Keratinocyte (primary cell): ENCODE measurements around the gene C1QTNF12. TPM values are rescaled to one million over a fixed set of nuclear protein-coding genes. Genes with fewer than 3 reads are reported as not detected.

Source experiments
- DNase-seq: peaks from one replicate; pipeline ENCODE4 v3.0.0-alpha.2; 2011; ENCODE audit warnings: low read depth, missing footprints, low spot score
- FAIRE-seq: peaks from 2 replicates; lab custom pipeline; 2011; peaks lifted over from hg19 to GRCh38; lab: Jason Lieb, UNC
- H2AFZ ChIP-seq: 2 replicates; pipeline ENCODE4 v1.6.0; 2012; ENCODE audit warnings: low read length, control low read depth, inconsistent platforms; ENCODE audit not compliant: control insufficient read depth
- H3K27ac ChIP-seq: 2 replicates; pipeline ENCODE4 v1.5.1; 2011; ENCODE audit warnings: low read length; ENCODE audit not compliant: control insufficient read depth, insufficient read depth
- H3K27me3 ChIP-seq: 3 replicates; pipeline ENCODE4 v1.6.0; 2011; ENCODE audit warnings: low read length; ENCODE audit not compliant: control insufficient read depth, insufficient read depth; ENCODE audit errors: extremely low read depth
- H3K36me3 ChIP-seq, 2 experiments: 2 replicates in 1 of 2; 3 replicates in 1 of 2; pipeline ENCODE4 v1.5.1; 2011; ENCODE audit warnings: low read length in 2 of 2, mild to moderate bottlenecking in 1 of 2; ENCODE audit not compliant: control insufficient read depth in 2 of 2, insufficient read depth in 2 of 2; ENCODE audit errors: extremely low read depth in 1 of 2
- H3K4me1 ChIP-seq: 3 replicates; pipeline ENCODE4 v1.5.1; 2011; ENCODE audit warnings: low read length; ENCODE audit not compliant: control insufficient read depth, insufficient read depth; ENCODE audit errors: extremely low read depth
- H3K4me2 ChIP-seq: 3 replicates; pipeline ENCODE4 v1.6.0; 2011; ENCODE audit warnings: low read depth, low read length; ENCODE audit not compliant: control insufficient read depth, insufficient read depth; ENCODE audit errors: extremely low read depth
- H3K4me3 ChIP-seq, 3 experiments: fragments of 200-600 bp in 1 of 3; sonication (generic) in 1 of 3; 2 replicates in 2 of 3; 3 replicates in 1 of 3; pipeline ENCODE4 v1.5.1; 2011 to 2016; ENCODE audit warnings: low read length in 3 of 3, mild to moderate bottlenecking in 3 of 3, control low read depth in 2 of 3, inconsistent platforms in 1 of 3, low read depth in 1 of 3, mixed read lengths in 1 of 3, mixed run types in 1 of 3, moderate library complexity in 1 of 3; ENCODE audit not compliant: control insufficient read depth in 2 of 3, insufficient read depth in 2 of 3; ENCODE audit errors: extremely low read depth in 1 of 3
- H3K79me2 ChIP-seq: 2 replicates; pipeline ENCODE4 v1.6.0; 2012; ENCODE audit warnings: low read length; ENCODE audit not compliant: control insufficient read depth, insufficient read depth
- H3K9ac ChIP-seq: 3 replicates; pipeline ENCODE4 v1.6.0; 2011; ENCODE audit warnings: low read length; ENCODE audit not compliant: control insufficient read depth, insufficient read depth; ENCODE audit errors: extremely low read depth
- H3K9me1 ChIP-seq: 3 replicates; pipeline ENCODE4 v1.6.0; 2011; ENCODE audit warnings: low read length; ENCODE audit not compliant: control insufficient read depth, insufficient read depth; ENCODE audit errors: extremely low read depth
- H3K9me3 ChIP-seq: 2 replicates; pipeline ENCODE4 v1.5.1; 2012; ENCODE audit warnings: low read depth, low read length; ENCODE audit not compliant: control insufficient read depth
- H4K20me1 ChIP-seq: 3 replicates; pipeline ENCODE4 v1.6.0; 2011; ENCODE audit warnings: low read length; ENCODE audit not compliant: control insufficient read depth, insufficient read depth; ENCODE audit errors: extremely low read depth
- EZH2 ChIP-seq: IDR thresholded peaks from one replicate; pipeline ENCODE4 v1.6.1; 2012; ENCODE audit warnings: inconsistent platforms, mild to moderate bottlenecking, low read length, moderate library complexity
- dilution Hi-C: fragments of 300-500 bp; cut with MboI; formaldehyde crosslinking; loops from one replicate; pipeline ENCODE4 v1.7.0; 2020; ENCODE audit warnings: low sequenced_read_pairs; ENCODE audit not compliant: extremely low pct_ligation_motif_present
- polyA minus RNA-seq, 3 experiments: library from RNA; depleted of rRNA, polyadenylated mRNA; stranded (reverse); fragments of >200 nt; gene quantifications; 1 replicate in 1 of 3; 2 replicates in 1 of 3; 3 replicates in 1 of 3; pipeline ENCODE4 v1.2.3, GENCODE V29; 2011
- polyA plus RNA-seq, 5 experiments: library from polyadenylated mRNA; depleted of rRNA in 3 of 5; stranded (reverse) in 3 of 5; stranded (forward) in 1 of 5; unstranded in 1 of 5; fragments of >200 nt; gene quantifications; 1 replicate in 1 of 5; 2 replicates in 3 of 5; 3 replicates in 1 of 5; pipeline versions ENCODE4 v1.2.1 to v1.2.3, GENCODE V29; 2011 to 2012; ENCODE audit warnings: missing spikeins in 2 of 5, low read depth in 1 of 5, low replicate concordance in 1 of 5
- TF ChIP-seq, protein P1 (sequence below), 3 experiments: IDR thresholded peaks in 1 of 3; conservative IDR thresholded peaks in 1 of 3; optimal IDR thresholded peaks in 1 of 3; 2 replicates in 2 of 3; 3 replicates in 1 of 3; pipeline versions ENCODE3 to v1.5.1; 2011; ENCODE audit warnings: low read length in 3 of 3, mild to moderate bottlenecking in 3 of 3, moderate library complexity in 2 of 3, control low read depth in 1 of 3, inconsistent platforms in 1 of 3; ENCODE audit not compliant: insufficient read depth in 2 of 3; ENCODE audit errors: extremely low read depth in 1 of 3

C1QTNF12 gene, protein sequence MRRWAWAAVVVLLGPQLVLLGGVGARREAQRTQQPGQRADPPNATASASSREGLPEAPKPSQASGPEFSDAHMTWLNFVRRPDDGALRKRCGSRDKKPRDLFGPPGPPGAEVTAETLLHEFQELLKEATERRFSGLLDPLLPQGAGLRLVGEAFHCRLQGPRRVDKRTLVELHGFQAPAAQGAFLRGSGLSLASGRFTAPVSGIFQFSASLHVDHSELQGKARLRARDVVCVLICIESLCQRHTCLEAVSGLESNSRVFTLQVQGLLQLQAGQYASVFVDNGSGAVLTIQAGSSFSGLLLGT
- polyA plus RNA-seq (0.15 to 0.46 TPM (median 0.18 TPM) in 3 replicates), polyA minus RNA-seq (not detected in 3 replicates)
- not detected for polyA plus RNA-seq (2011; ENCODE audit: low read depth)
- polyA plus RNA-seq (2011; cell fraction: cytosol; rRNA removed): 0.14 TPM in 1 of 2 replicates, not detected in the other
- polyA plus RNA-seq (2011; cell fraction: nucleus; rRNA removed): 1.1 and 1.2 TPM in 2 replicates
- polyA plus RNA-seq (2012; ENCODE audit: low replicate concordance): 0.26 and 1.9 TPM in 2 replicates
- polyA minus RNA-seq (2011; cell fraction: cytosol; rRNA and poly(A)+ RNA removed): not detected
- not detected in 2 replicates for polyA minus RNA-seq (2011; cell fraction: nucleus; rRNA and poly(A)+ RNA removed)

DNA sequence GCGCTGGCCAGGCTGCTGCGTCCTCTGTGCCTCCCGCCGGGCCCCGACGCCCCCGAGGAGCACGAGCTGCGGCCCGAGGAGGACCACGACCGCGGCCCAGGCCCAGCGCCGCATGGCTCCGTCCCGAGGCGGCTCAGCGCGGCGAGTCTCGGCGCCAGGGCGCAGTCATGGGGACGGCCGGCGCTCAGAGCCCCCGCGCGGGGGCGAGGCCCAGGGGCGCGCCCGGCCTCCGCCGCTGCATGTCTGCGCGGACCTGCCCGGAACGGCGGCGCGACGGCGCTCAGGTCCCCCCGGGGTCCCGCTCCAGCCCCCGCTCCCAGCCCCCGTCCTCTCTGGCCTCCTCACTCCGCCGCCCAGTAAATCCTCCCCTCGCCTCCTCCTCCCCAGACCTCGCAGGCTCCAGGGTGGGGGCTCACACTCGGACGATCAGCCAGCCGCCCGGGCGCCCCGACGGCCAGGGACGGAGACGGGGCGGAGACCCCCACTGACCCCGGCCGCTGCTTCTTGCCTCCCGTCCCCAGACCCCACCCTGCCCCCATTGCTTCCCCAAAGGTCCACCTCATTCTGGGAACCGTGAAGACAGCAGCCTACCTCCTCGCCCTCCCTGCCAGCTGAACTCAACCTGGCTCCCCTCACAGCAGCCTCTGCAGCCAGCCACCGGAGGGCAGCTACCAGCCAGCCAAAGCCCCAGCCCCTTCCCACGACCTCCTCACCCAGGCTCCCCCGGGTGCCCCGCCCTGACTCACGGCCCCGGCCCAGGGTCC is at the start of gene C1QTNF12:
Gene C1QTNF12, minus strand, starts transcription at position 146 of the 764 bp plus-strand sequence. Its CDS starts 32 bp downstream, at position 114.
- no peak within 1 kb of the TSS for H3K9ac ChIP-seq
- TF ChIP-seq EZH2: no peak
- TF ChIP-seq, protein P1, sequence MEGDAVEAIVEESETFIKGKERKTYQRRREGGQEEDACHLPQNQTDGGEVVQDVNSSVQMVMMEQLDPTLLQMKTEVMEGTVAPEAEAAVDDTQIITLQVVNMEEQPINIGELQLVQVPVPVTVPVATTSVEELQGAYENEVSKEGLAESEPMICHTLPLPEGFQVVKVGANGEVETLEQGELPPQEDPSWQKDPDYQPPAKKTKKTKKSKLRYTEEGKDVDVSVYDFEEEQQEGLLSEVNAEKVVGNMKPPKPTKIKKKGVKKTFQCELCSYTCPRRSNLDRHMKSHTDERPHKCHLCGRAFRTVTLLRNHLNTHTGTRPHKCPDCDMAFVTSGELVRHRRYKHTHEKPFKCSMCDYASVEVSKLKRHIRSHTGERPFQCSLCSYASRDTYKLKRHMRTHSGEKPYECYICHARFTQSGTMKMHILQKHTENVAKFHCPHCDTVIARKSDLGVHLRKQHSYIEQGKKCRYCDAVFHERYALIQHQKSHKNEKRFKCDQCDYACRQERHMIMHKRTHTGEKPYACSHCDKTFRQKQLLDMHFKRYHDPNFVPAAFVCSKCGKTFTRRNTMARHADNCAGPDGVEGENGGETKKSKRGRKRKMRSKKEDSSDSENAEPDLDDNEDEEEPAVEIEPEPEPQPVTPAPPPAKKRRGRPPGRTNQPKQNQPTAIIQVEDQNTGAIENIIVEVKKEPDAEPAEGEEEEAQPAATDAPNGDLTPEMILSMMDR (optimal IDR thresholded peaks at IDR 0.05 in 1 of 3, IDR thresholded peaks at IDR 0.05 in 1 of 3, conservative IDR thresholded peaks at IDR 0.05 in 1 of 3; ENCODE audit: extremely low read depth in 1 of 3, insufficient read depth in 2 of 3, low read length in 3 of 3): no peak
- peaks cover 14% of the 10 kb centered on the region for H3K27me3 ChIP-seq
- no peaks in the 10 kb centered on the region for H4K20me1 ChIP-seq
- H2AFZ ChIP-seq: no peak within 1 kb of the TSS
- peaks cover 8% of the 10 kb centered on the region for H3K4me1 ChIP-seq
- no peaks in the 10 kb centered on the region for H3K9me3 ChIP-seq
- no peak for FAIRE-seq
- no peaks in the 10 kb centered on the region for H3K36me3 ChIP-seq
- no peaks in the 10 kb centered on the region for H3K9me1 ChIP-seq
- DNase-seq: no peak
- no peak within 1 kb of the TSS for H3K4me3 ChIP-seq
- peak within 1 kb of the TSS; percentile 16 for H3K4me2 ChIP-seq
- no peak within 1 kb of the TSS for H3K27ac ChIP-seq
- dilution Hi-C loops: no loop called here
- no peaks in the 10 kb centered on the region for H3K79me2 ChIP-seq

DNA sequence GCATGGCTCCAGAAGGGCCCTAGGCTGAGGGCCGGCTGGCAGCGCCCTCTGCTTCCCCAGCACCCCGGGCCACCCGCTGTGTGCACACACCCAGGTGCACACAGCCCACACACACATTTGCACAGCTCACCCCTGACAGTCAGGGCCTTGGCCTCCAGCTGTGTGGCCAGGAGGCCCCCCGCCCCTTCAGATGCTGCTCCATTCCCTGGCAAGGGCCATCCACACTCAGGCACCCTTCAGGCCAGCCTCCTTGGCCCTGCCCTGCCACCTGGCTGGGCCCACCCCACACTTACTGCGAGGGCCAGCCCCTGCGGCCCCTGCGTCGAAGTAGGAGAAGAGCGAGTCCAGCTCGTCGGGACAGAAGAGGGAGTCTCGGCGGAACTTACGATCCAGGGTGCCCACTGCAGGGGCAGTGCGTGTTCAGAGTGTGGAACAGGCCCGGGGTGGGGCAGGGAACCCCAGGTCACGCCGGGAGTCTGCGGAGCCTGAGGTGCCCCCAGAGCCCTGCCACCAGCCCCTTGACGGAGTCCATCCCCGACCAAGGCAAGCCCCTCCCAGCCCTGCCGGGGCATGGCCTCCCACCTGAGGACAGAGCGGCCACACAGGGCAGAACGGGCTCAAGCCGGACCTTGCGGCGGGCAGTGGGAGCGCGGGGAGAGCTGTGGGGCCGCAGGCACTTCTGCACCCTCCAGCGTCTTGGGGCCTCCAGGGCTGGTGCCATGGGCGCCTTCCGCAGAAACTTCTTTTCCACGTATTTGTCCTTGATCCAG is 48.8 kb upstream of the C1QTNF12 start:
- Histone ChIP-seq H3K27me3 (peaks cover 3% of the 10 kb centered on the region), H3K4me2 (no peak overlapping the region), H3K36me3 (peaks cover 0 to 1% of the 10 kb centered on the region in 2 experiments), H2AFZ (no peak overlapping the region), H3K9ac (no peak overlapping the region), H3K9me3 (no peaks in the 10 kb centered on the region), H3K27ac (no peak overlapping the region), H4K20me1 (peaks cover 6% of the 10 kb centered on the region), H3K9me1 (no peaks in the 10 kb centered on the region), H3K79me2 (no peaks in the 10 kb centered on the region), H3K4me1 (peaks cover 9% of the 10 kb centered on the region), H3K4me3 (no peak overlapping the region)
- dilution Hi-C loops: no loop called here
- no peak for TF ChIP-seq EZH2
- TF ChIP-seq, protein P1 (optimal IDR thresholded peaks at IDR 0.05 in 1 of 3, IDR thresholded peaks at IDR 0.05 in 1 of 3, conservative IDR thresholded peaks at IDR 0.05 in 1 of 3; ENCODE audit: extremely low read depth in 1 of 3, insufficient read depth in 2 of 3, low read length in 3 of 3): no peak
- DNase-seq (no peak), FAIRE-seq (no peak)
